GM10248 (cell line): ENCODE measurements around the gene CDH12.
"Not testable (repeated sequence)": the region's sequence is repeated elsewhere in the genome, so short reads cannot be mapped to it uniquely, and the experiment has no call there.

ENCODE experiments used
- CTCF ChIA-PET: fragments of 300-600 bp; sonication (Branson Sonifier 250); formaldehyde crosslinking; extraction: SDS; loops from one replicate; lab custom pipeline; 2021; ENCODE audit warnings: antibody characterized with exemption; lab: Yijun Ruan, JAX
- POLR2A ChIA-PET: fragments of 350-650 bp; sonication (Branson Sonifier 250); formaldehyde crosslinking; extraction: SDS; loops from one replicate; lab custom pipeline; 2020; ENCODE audit warnings: antibody characterized with exemption; lab: Yijun Ruan, JAX
- DNase-seq: peaks from one replicate; pipeline ENCODE4 v3.0.0; 2012; ENCODE audit errors: extremely low spot score
- CTCF ChIP-seq: IDR thresholded peaks from 2 replicates; pipeline ENCODE4 v1.5.1; 2012; ENCODE audit warnings: mild to moderate bottlenecking, low read depth; ENCODE audit errors: extremely low read depth, missing control alignments, control extremely low read depth

Gene CDH12

GRCh38 chr5:22780756-22781155 is 72.4 kb downstream of the CDH12 start:
- POLR2A ChIA-PET = no interaction called here
- CTCF ChIA-PET = no interaction called here
- no peak for DNase-seq
- no peak for TF ChIP-seq CTCF

- no peak for DNase-seq
- POLR2A ChIA-PET = no interaction called here
- no peak for TF ChIP-seq CTCF
- CTCF ChIA-PET = no interaction called here
These were observed 73.6 kb downstream of the CDH12 start for GRCh38 chr5:22779499-22779898.

GRCh38 chr5:22776285-22776684 is 76.9 kb downstream of the CDH12 start:
- ChIA-PET CTCF (no interaction called here), POLR2A (no interaction called here)
- no peak for DNase-seq
- TF ChIP-seq CTCF = no peak

GRCh38 chr5:22774214-22774613 is 78.9 kb downstream of the CDH12 start:
- CTCF ChIA-PET, POLR2A ChIA-PET, DNase-seq: not testable (repeated sequence)

- ChIA-PET CTCF (no interaction called here), POLR2A (no interaction called here)
- no peak for TF ChIP-seq CTCF
- no peak for DNase-seq
These were observed 88.4 kb downstream of the CDH12 start for GRCh38 chr5:22764736-22765135.

- ChIA-PET CTCF (no interaction called here), POLR2A (no interaction called here)
- TF ChIP-seq CTCF = no peak
- DNase-seq = no peak
These were observed 95.4 kb downstream of the CDH12 start for GRCh38 chr5:22757776-22758175.

- TF ChIP-seq CTCF = no peak
- ChIA-PET CTCF (interaction anchor here (1.6 kb wide), 1 partner anchor 11 kb away, joined by 6 read pairs; no protein-coding TSS in a partner anchor), POLR2A (no interaction called here)
- DNase-seq = no peak
These were observed 99.0 kb downstream of the CDH12 start for GRCh38 chr5:22754155-22754554.

- no peak for TF ChIP-seq CTCF
- POLR2A ChIA-PET = no interaction called here
- CTCF ChIA-PET = no interaction called here
- no peak for DNase-seq
These were observed 101.6 kb downstream of the CDH12 start for GRCh38 chr5:22751536-22751935.
